H1 (cell line): Measurements from ENCODE around the gene PIGU. TPM values are rescaled to one million over a fixed set of nuclear protein-coding genes. Genes with fewer than 3 reads are reported as not detected.

Experiments used
- CTCF ChIA-PET: fragments of 300-600 bp; sonication (Branson Sonifier 250); formaldehyde crosslinking; loops from one replicate; lab custom pipeline; 2021; ENCODE audit not compliant: partially characterized antibody; lab: Charles Lee
- POLR2A ChIA-PET: fragments of 300-600 bp; sonication (Branson Sonifier 250); formaldehyde crosslinking; loops from one replicate; lab custom pipeline; 2021; ENCODE audit warnings: inconsistent platforms; ENCODE audit not compliant: partially characterized antibody; lab: Charles Lee
- DNase-seq, 2 experiments: peaks; one replicate each; pipeline versions ENCODE4 v3.0.0 to v3.0.0-alpha.2; 2010 to 2022; ENCODE audit warnings: low spot score in 2 of 2, low read depth in 1 of 2, mixed read lengths in 1 of 2
- FAIRE-seq: peaks from 2 replicates; lab custom pipeline; 2011; peaks lifted over from hg19 to GRCh38; lab: Jason Lieb, UNC
- H2AFZ ChIP-seq: 2 replicates; pipeline ENCODE4 v1.8.1; 2012; ENCODE audit warnings: low read length, inconsistent platforms
- H2AK5ac ChIP-seq: 2 replicates; pipeline ENCODE4 v1.6.1; 2013; ENCODE audit warnings: low read depth, low read length
- H2BK120ac ChIP-seq: replicated peaks from 2 replicates; pipeline ENCODE3; 2013; ENCODE audit warnings: low read depth, low read length, inconsistent platforms
- H2BK12ac ChIP-seq: 2 replicates; pipeline ENCODE4 v1.6.1; 2013; ENCODE audit warnings: low read depth, low read length
- H2BK15ac ChIP-seq: 2 replicates; pipeline ENCODE4 v1.6.1; 2013; ENCODE audit warnings: low read length
- H2BK20ac ChIP-seq: 2 replicates; pipeline ENCODE4 v1.6.1; 2013; ENCODE audit warnings: low read length
- H2BK5ac ChIP-seq: 2 replicates; pipeline ENCODE4 v1.6.1; 2013; ENCODE audit warnings: low read depth, low read length
- H3K14ac ChIP-seq: 2 replicates; pipeline ENCODE4 v1.6.1; 2013; ENCODE audit warnings: inconsistent platforms; ENCODE audit not compliant: insufficient read length
- H3K18ac ChIP-seq: 2 replicates; pipeline ENCODE4 v1.6.1; 2013; ENCODE audit warnings: low read length; ENCODE audit errors: extremely low read depth
- H3K23ac ChIP-seq: 2 replicates; pipeline ENCODE4 v1.6.1; 2013; ENCODE audit warnings: inconsistent platforms; ENCODE audit not compliant: insufficient read length
- H3K23me2 ChIP-seq: 2 replicates; pipeline ENCODE4 v1.6.1; 2013; ENCODE audit warnings: low read depth, low read length
- H3K27ac ChIP-seq: 2 replicates; pipeline ENCODE4 v1.6.1; 2011; ENCODE audit warnings: low read depth, low read length, inconsistent platforms
- H3K27me3 ChIP-seq, 4 experiments: replicated peaks in 1 of 4; 1 replicate in 1 of 4; 2 replicates in 3 of 4; pipeline versions ENCODE4 v1.6.1 to v1.8.1; 2011 to 2013; ENCODE audit warnings: low read length in 3 of 4, mild to moderate bottlenecking in 3 of 4, inconsistent platforms in 2 of 4, mixed read lengths in 2 of 4, moderate library complexity in 1 of 4; ENCODE audit not compliant: control insufficient read depth in 3 of 4, insufficient read depth in 3 of 4; ENCODE audit errors: extremely low read depth in 1 of 4
- H3K36me3 ChIP-seq, 4 experiments: 2 replicates each; pipeline versions ENCODE4 v1.6.1 to v1.8.1; 2011 to 2013; ENCODE audit warnings: mild to moderate bottlenecking in 4 of 4, low read length in 3 of 4, moderate library complexity in 2 of 4, control low read depth in 1 of 4, inconsistent platforms in 1 of 4; ENCODE audit not compliant: insufficient read depth in 4 of 4, control insufficient read depth in 2 of 4
- H3K4ac ChIP-seq: replicated peaks from 2 replicates; pipeline ENCODE3; 2013; ENCODE audit warnings: low read length, low read depth, mixed read lengths, inconsistent platforms; ENCODE audit not compliant: insufficient read length
- H3K4me1 ChIP-seq, 4 experiments: replicated peaks in 1 of 4; 1 replicate in 1 of 4; 2 replicates in 3 of 4; pipeline versions ENCODE4 v1.6.1 to v1.8.1; 2011 to 2013; ENCODE audit warnings: low read length in 3 of 4, inconsistent platforms in 2 of 4, mixed read lengths in 1 of 4; ENCODE audit not compliant: insufficient read depth in 4 of 4, control insufficient read depth in 3 of 4
- H3K4me2 ChIP-seq, 2 experiments: 2 replicates each; pipeline versions ENCODE4 v1.6.1 to v1.8.1; 2011 to 2013; ENCODE audit warnings: low read depth in 2 of 2, low read length in 2 of 2, control low read depth in 1 of 2, inconsistent platforms in 1 of 2, mild to moderate bottlenecking in 1 of 2; ENCODE audit not compliant: insufficient read depth in 1 of 2
- H3K4me3 ChIP-seq, 4 experiments: fragments of 200-600, 300-600 bp in 1 of 4; sonication (generic), shearing (Covaris generic), sonication (Bioruptor Twin) in 1 of 4; 2 replicates each; pipeline versions ENCODE4 v1.5.1 to v1.8.1; 2011 to 2016; ENCODE audit warnings: low read length in 4 of 4, low read depth in 3 of 4, control low read depth in 2 of 4, inconsistent platforms in 2 of 4, mild to moderate bottlenecking in 2 of 4, mixed read lengths in 1 of 4, moderate library complexity in 1 of 4; ENCODE audit not compliant: insufficient read depth in 2 of 4; ENCODE audit errors: extremely low read depth in 1 of 4
- H3K56ac ChIP-seq: replicated peaks from 2 replicates; pipeline ENCODE3; 2013; ENCODE audit warnings: low read depth, mild to moderate bottlenecking, mixed read lengths, low read length, inconsistent platforms; ENCODE audit not compliant: insufficient read length
- H3K79me1 ChIP-seq: 2 replicates; pipeline ENCODE4 v1.6.1; 2013; ENCODE audit warnings: low read depth, low read length, control low read depth
- H3K79me2 ChIP-seq, 2 experiments: 2 replicates each; pipeline versions ENCODE4 v1.6.1 to v1.8.1; 2012 to 2013; ENCODE audit warnings: low read length in 2 of 2, mild to moderate bottlenecking in 2 of 2, inconsistent platforms in 1 of 2; ENCODE audit not compliant: insufficient read depth in 2 of 2, control insufficient read depth in 1 of 2
- H3K9ac ChIP-seq, 4 experiments: replicated peaks in 1 of 4; 1 replicate in 1 of 4; 2 replicates in 3 of 4; pipeline versions ENCODE4 v1.6.1 to v1.8.1; 2011 to 2013; ENCODE audit warnings: low read depth in 3 of 4, low read length in 3 of 4, control low read depth in 2 of 4, mild to moderate bottlenecking in 2 of 4, moderate library complexity in 2 of 4, inconsistent platforms in 1 of 4; ENCODE audit errors: extremely low read depth in 1 of 4
- H3K9me3 ChIP-seq, 2 experiments: 2 replicates each; pipeline versions ENCODE4 v1.6.1 to v1.8.1; 2012 to 2013; ENCODE audit warnings: mild to moderate bottlenecking in 2 of 2, moderate library complexity in 2 of 2, control low read depth in 1 of 2, inconsistent platforms in 1 of 2, low read depth in 1 of 2, low read length in 1 of 2, mixed read lengths in 1 of 2; ENCODE audit not compliant: insufficient read depth in 2 of 2
- H4K20me1 ChIP-seq, 2 experiments: replicated peaks in 1 of 2; 2 replicates each; pipeline versions ENCODE3 to v1.8.1; 2011 to 2013; ENCODE audit warnings: inconsistent platforms in 2 of 2, low read length in 2 of 2, mild to moderate bottlenecking in 1 of 2; ENCODE audit not compliant: insufficient read depth in 2 of 2, control insufficient read depth in 1 of 2
- H4K5ac ChIP-seq: 2 replicates; pipeline ENCODE4 v1.6.1; 2013; ENCODE audit warnings: low read length, low read depth, mixed read lengths, inconsistent platforms; ENCODE audit not compliant: insufficient read length
- H4K8ac ChIP-seq: 2 replicates; pipeline ENCODE4 v1.8.0; 2013; ENCODE audit warnings: mild to moderate bottlenecking, moderate library complexity, low read length, inconsistent platforms; ENCODE audit not compliant: insufficient read depth; ENCODE audit errors: extremely low read depth
- H4K91ac ChIP-seq: replicated peaks from 2 replicates; pipeline ENCODE3; 2013; ENCODE audit warnings: low read length, mixed read lengths, inconsistent platforms; ENCODE audit not compliant: insufficient read length
- BACH1 ChIP-seq: IDR thresholded peaks from 2 replicates; pipeline ENCODE4 v1.6.1; 2012; ENCODE audit warnings: low read length, improper control_type of control experiment
- FOSL1 ChIP-seq: IDR thresholded peaks from 2 replicates; pipeline ENCODE4 v1.6.1; 2011; ENCODE audit warnings: mild to moderate bottlenecking, low read depth, low read length, moderate library complexity; ENCODE audit not compliant: insufficient read depth
- NRF1 ChIP-seq: IDR thresholded peaks from 2 replicates; pipeline ENCODE4 v1.6.1; 2011; ENCODE audit warnings: mild to moderate bottlenecking, low read depth, low read length, improper control_type of control experiment
- POU5F1 ChIP-seq: IDR thresholded peaks from 2 replicates; pipeline ENCODE4 v1.6.1; 2011; ENCODE audit warnings: low read depth, mild to moderate bottlenecking, low read length, moderate library complexity
- RBBP5 ChIP-seq: IDR thresholded peaks from 2 replicates; pipeline ENCODE4 v1.7.1; 2012; ENCODE audit warnings: low read depth, mild to moderate bottlenecking, inconsistent platforms, low read length, moderate library complexity, borderline replicate concordance
- TAF1 ChIP-seq: IDR thresholded peaks from 2 replicates; pipeline ENCODE4 v1.6.1; 2011; ENCODE audit warnings: mild to moderate bottlenecking, low read depth, low read length
- WGBS, 2 experiments: shearing (Covaris generic) in 1 of 2; methylation state at CpG; one replicate each; pipeline versions ENCODE4 v1.1.6 to v1.1.7; 2013 to 2015; ENCODE audit warnings: low lambda C conversion rate in 2 of 2, mixed read lengths in 2 of 2, inconsistent platforms in 1 of 2, low coverage in 1 of 2, missing lambda C conversion rate in 1 of 2; ENCODE audit not compliant: insufficient replicate concordance in 2 of 2, insufficient coverage in 1 of 2, insufficient read length in 1 of 2; ENCODE audit errors: extremely low coverage in 1 of 2, missing lambda C conversion rate in 1 of 2; 5-methylcytosine and 5-hydroxymethylcytosine counted together
- polyA plus RNA-seq, 7 experiments: library from polyadenylated mRNA; depleted of rRNA in 3 of 7; stranded (reverse) in 5 of 7; unstranded in 2 of 7; fragments of >200 nt in 5 of 7; fragments of 200-250 nt in 2 of 7; gene quantifications; 1 replicate in 5 of 7; 2 replicates in 1 of 7; 4 replicates in 1 of 7; pipeline versions ENCODE4 v1.2.1 to v1.2.3, GENCODE V29; 2011 to 2013; ENCODE audit warnings: missing spikeins in 2 of 7, mixed read lengths in 2 of 7
- total RNA-seq: library from RNA; stranded (reverse); fragmentation: NEBNext Ultra II Directional; extraction: Animal tissue kit (Norgen Biotek cat#: 25700); gene quantifications from 2 replicates; pipeline ENCODE4 v1.2.1, GENCODE V29; 2021
- TF ChIP-seq, protein P1 (sequence below): IDR thresholded peaks from 2 replicates; pipeline ENCODE4 v1.6.1; 2011; ENCODE audit warnings: low read depth, mild to moderate bottlenecking, low read length; ENCODE audit not compliant: insufficient read depth

The PIGU gene
- total and polyA plus RNA-seq, 2 of the 8 experiments (the other 6 are each of a cell fraction or from before 2014, with no cell fraction given), result 28.3 to 117 TPM

DNA sequence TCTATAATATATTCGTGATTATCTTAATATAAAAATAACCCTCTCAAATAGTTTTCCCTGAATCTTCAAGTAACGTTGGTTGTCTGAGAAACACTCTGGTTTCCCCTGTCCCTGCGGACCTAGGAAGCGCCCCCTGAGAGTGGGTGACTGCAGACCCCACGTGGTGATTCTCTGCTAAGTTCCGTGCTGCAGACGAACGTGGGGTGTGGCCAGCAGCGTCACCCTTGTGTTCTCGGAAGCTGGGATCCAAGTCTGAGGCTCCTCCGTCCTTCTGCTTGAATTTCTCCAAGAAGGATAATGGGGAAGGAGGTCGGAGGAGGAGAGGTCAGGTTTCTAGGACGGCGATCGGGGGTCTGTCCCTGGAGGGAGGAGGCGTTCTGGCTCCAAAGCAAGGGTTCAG lies 135.0 kb downstream of the PIGU start:
- H4K91ac ChIP-seq, result no peak overlapping the region
- H4K20me1 ChIP-seq, result peaks cover 2 to 3% of the 10 kb centered on the region in 2 experiments
- no peak overlapping the region for H3K56ac ChIP-seq
- DNase-seq (no peak), FAIRE-seq (no peak)
- H3K36me3 ChIP-seq, result peaks cover 2 to 10% (median 6%) of the 10 kb centered on the region in 4 experiments; a peak in 5 of 8 replicates
- H3K4ac ChIP-seq, result no peak overlapping the region
- no peak overlapping the region for H3K14ac ChIP-seq
- H2BK5ac ChIP-seq, result no peak overlapping the region
- H3K79me2 ChIP-seq, result no peaks in the 10 kb centered on the region
- no peak overlapping the region for H2BK15ac ChIP-seq
- no peak overlapping the region for H3K4me2 ChIP-seq
- 90% methylated on average over 16 of the region's 16 CpGs; no CpG with 5 or more reads in 1 of the 2 experiments for WGBS, 2 experiments
- H2BK20ac ChIP-seq, result no peak overlapping the region
- H3K23me2 ChIP-seq, result peaks cover 5% of the 10 kb centered on the region; the same call in 1 of the 2 replicates
- no peak overlapping the region for H4K5ac ChIP-seq
- H3K79me1 ChIP-seq, result no peaks in the 10 kb centered on the region
- ChIA-PET POLR2A (no interaction called here), CTCF (interaction anchor here (1.4 to 3.8 kb wide), 2 partner anchors 165 to 228 kb away, joined by 3 to 18 read pairs; no protein-coding TSS in a partner anchor)
- no peak overlapping the region for H2AFZ ChIP-seq
- peaks cover 0 to 8% (median 2%) of the 10 kb centered on the region in 4 experiments; a peak in 3 of 7 replicates for H3K4me1 ChIP-seq
- H2BK12ac ChIP-seq, result no peak overlapping the region
- no peak overlapping the region for H3K23ac ChIP-seq
- no peak overlapping the region for H2BK120ac ChIP-seq
- no peak overlapping the region for H3K4me3 ChIP-seq
- H3K27me3 ChIP-seq, result no peaks in the 10 kb centered on the region
- no peak overlapping the region for H3K18ac ChIP-seq
- H4K8ac ChIP-seq, result no peak overlapping the region
- TF ChIP-seq POU5F1 (no peak), BACH1 (no peak), NRF1 (no peak), FOSL1 (no peak), RBBP5 (no peak), TAF1 (no peak)
- TF ChIP-seq, protein P1, sequence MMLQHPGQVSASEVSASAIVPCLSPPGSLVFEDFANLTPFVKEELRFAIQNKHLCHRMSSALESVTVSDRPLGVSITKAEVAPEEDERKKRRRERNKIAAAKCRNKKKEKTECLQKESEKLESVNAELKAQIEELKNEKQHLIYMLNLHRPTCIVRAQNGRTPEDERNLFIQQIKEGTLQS, result no peak
- no peaks in the 10 kb centered on the region for H3K9me3 ChIP-seq
- H3K27ac ChIP-seq, result no peak overlapping the region
- no peak overlapping the region for H3K9ac ChIP-seq
- H2AK5ac ChIP-seq, result no peak overlapping the region
